ENCODE measurements around the gene ZNF80. TPM values are rescaled to one million over a fixed set of nuclear protein-coding genes. Genes with fewer than 3 reads are reported as not detected.
"Not testable (repeated sequence)": the region's sequence is repeated elsewhere in the genome, so short reads cannot be mapped to it uniquely, and the experiment has no call there.

Gene ZNF80
- total and polyA plus RNA-seq, 2 donors (not counting 3 experiments of a cell fraction or from before 2014, with no cell fraction given): not detected

GRCh38 chr3:114276856-114277255, 39.5 kb upstream of the ZNF80 start:
- H4K20me1 ChIP-seq (replicated peaks; ENCODE audit: control insufficient read depth, extremely low read depth, insufficient read depth, low read length); FAIRE-seq; H3K36me3 ChIP-seq (ENCODE audit: control insufficient read depth in 2 of 2, extremely low read depth in 1 of 2, insufficient read depth in 2 of 2, low read length in 2 of 2); H3K9me1 ChIP-seq (replicated peaks; ENCODE audit: control insufficient read depth, extremely low read depth, insufficient read depth, low read length); H2AFZ ChIP-seq (ENCODE audit: low read depth, low read length); H3K79me2 ChIP-seq (ENCODE audit: control insufficient read depth, insufficient read depth, low read length); POLR2A ChIA-PET; H3K4me3 ChIP-seq (replicated peaks in 1 of 3; ENCODE audit: insufficient read depth in 1 of 3, low read depth in 1 of 3, low read length in 3 of 3); H3K4me2 ChIP-seq (ENCODE audit: insufficient read depth, low read length); intact Hi-C loops (cut with micrococcal nuclease); H3K27me3 ChIP-seq (ENCODE audit: control insufficient read depth in 2 of 2, insufficient read depth in 2 of 2, low read length in 2 of 2); H3K9ac ChIP-seq (replicated peaks; ENCODE audit: extremely low read depth, insufficient read depth, low read length); dilution Hi-C loops (cut with MboI; ENCODE audit: extremely low pct_ligation_motif_present, low sequenced_read_pairs); H3K4me1 ChIP-seq (ENCODE audit: control insufficient read depth, extremely low read depth, insufficient read depth, low read length); BruUV-seq (replicated peaks); CTCF ChIA-PET; H3K9me3 ChIP-seq (replicated peaks; ENCODE audit: control insufficient read depth, insufficient read depth, low read length); DNase-seq (ENCODE audit: low read depth, low spot score); H3K27ac ChIP-seq (ENCODE audit: insufficient read depth, low read depth, low read length): not testable (repeated sequence)

- CTCF ChIA-PET: interaction anchor here (1.2 to 2.0 kb wide), 2 partner anchors 16 to 24 kb away, joined by 3 to 6 read pairs; no protein-coding TSS in a partner anchor
- Histone ChIP-seq H3K4me1 (ENCODE audit: control insufficient read depth, extremely low read depth, insufficient read depth, low read length) (no peaks in the 10 kb centered on the region), H3K79me2 (ENCODE audit: control insufficient read depth, insufficient read depth, low read length) (no peaks in the 10 kb centered on the region), H3K27me3 (ENCODE audit: control insufficient read depth in 2 of 2, insufficient read depth in 2 of 2, low read length in 2 of 2) (no peaks in the 10 kb centered on the region), H3K36me3 (ENCODE audit: control insufficient read depth in 2 of 2, extremely low read depth in 1 of 2, insufficient read depth in 2 of 2, low read length in 2 of 2) (no peaks in the 10 kb centered on the region), H4K20me1 (replicated peaks; ENCODE audit: control insufficient read depth, extremely low read depth, insufficient read depth, low read length) (no peaks in the 10 kb centered on the region), H3K4me2 (ENCODE audit: insufficient read depth, low read length) (no peak overlapping the region), H3K9me3 (replicated peaks; ENCODE audit: control insufficient read depth, insufficient read depth, low read length) (no peaks in the 10 kb centered on the region), H3K9me1 (replicated peaks; ENCODE audit: control insufficient read depth, extremely low read depth, insufficient read depth, low read length) (no peaks in the 10 kb centered on the region), H3K27ac (ENCODE audit: insufficient read depth, low read depth, low read length) (no peak overlapping the region), H3K9ac (replicated peaks; ENCODE audit: extremely low read depth, insufficient read depth, low read length) (no peak overlapping the region), H3K4me3 (replicated peaks in 1 of 3; ENCODE audit: insufficient read depth in 1 of 3, low read depth in 1 of 3, low read length in 3 of 3) (no peak overlapping the region), H2AFZ (ENCODE audit: low read depth, low read length) (no peak overlapping the region)
- intact Hi-C loops (cut with micrococcal nuclease) (no loop called here), dilution Hi-C loops (cut with MboI; ENCODE audit: extremely low pct_ligation_motif_present, low sequenced_read_pairs) (no loop called here)
- TF ChIP-seq FOS (IDR thresholded peaks at IDR 0.05; ENCODE audit: borderline replicate concordance, insufficient read depth, low read length) (no peak), GATA2 (IDR thresholded peaks at IDR 0.05; ENCODE audit: insufficient read depth, insufficient read length, low read depth, low read length) (no peak), POLR2AphosphoS5 (IDR thresholded peaks at IDR 0.05; ENCODE audit: insufficient read depth, low read depth, low read length) (no peak), MYC (IDR thresholded peaks at IDR 0.05; ENCODE audit: low read depth, low read length) (no peak), POLR2A (IDR thresholded peaks at IDR 0.05; ENCODE audit: low read depth, low read length) (no peak), JUN (IDR thresholded peaks at IDR 0.05; ENCODE audit: borderline replicate concordance, insufficient read depth, insufficient read length, low read depth) (no peak), EZH2 (IDR thresholded peaks at IDR 0.05; ENCODE audit: borderline replicate concordance, low read depth, low read length, severe bottlenecking) (no peak), MAX (IDR thresholded peaks at IDR 0.05; ENCODE audit: insufficient read depth, insufficient read length) (no peak)
- TF ChIP-seq, protein P1, sequence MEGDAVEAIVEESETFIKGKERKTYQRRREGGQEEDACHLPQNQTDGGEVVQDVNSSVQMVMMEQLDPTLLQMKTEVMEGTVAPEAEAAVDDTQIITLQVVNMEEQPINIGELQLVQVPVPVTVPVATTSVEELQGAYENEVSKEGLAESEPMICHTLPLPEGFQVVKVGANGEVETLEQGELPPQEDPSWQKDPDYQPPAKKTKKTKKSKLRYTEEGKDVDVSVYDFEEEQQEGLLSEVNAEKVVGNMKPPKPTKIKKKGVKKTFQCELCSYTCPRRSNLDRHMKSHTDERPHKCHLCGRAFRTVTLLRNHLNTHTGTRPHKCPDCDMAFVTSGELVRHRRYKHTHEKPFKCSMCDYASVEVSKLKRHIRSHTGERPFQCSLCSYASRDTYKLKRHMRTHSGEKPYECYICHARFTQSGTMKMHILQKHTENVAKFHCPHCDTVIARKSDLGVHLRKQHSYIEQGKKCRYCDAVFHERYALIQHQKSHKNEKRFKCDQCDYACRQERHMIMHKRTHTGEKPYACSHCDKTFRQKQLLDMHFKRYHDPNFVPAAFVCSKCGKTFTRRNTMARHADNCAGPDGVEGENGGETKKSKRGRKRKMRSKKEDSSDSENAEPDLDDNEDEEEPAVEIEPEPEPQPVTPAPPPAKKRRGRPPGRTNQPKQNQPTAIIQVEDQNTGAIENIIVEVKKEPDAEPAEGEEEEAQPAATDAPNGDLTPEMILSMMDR (IDR thresholded peaks at IDR 0.05; ENCODE audit: extremely low read depth in 1 of 2, insufficient read depth in 1 of 2, low read depth in 1 of 2, low read length in 2 of 2): no peak
- FAIRE-seq: no peak
- DNase-seq (ENCODE audit: low read depth, low spot score): no peak
- POLR2A ChIA-PET: no interaction called here
- no TSS peak for BruUV-seq (replicated peaks)
Observed at GRCh38 chr3:114274929-114275328, 37.6 kb upstream of the ZNF80 start.

Data from endothelial cell of umbilical vein (primary cell).